Upper lobe of right lung (tissue), 1 donor: ENCODE data around the gene GPR153. TPM values are rescaled to one million over a fixed set of nuclear protein-coding genes. Genes with fewer than 3 reads are reported as not detected.

Experiments used
- ATAC-seq: fragments of 200-7000 bp; cut with Tn5 transposase; one replicate; pipeline ENCODE4 v1.9.1; 2020; ENCODE audit warnings: mild to moderate bottlenecking, moderate library complexity
- DNase-seq: peaks from one replicate; pipeline ENCODE4 v3.0.0-alpha.2; 2020
- H3K27ac ChIP-seq: fragments of 200-600 bp; one replicate; pipeline ENCODE4 v1.8.0; 2022
- H3K27me3 ChIP-seq: fragments of 200-600 bp; one replicate; pipeline ENCODE4 v1.8.0; 2022; ENCODE audit warnings: mild to moderate bottlenecking
- H3K36me3 ChIP-seq: fragments of 200-600 bp; one replicate; pipeline ENCODE4 v1.8.0; 2022
- H3K4me1 ChIP-seq: fragments of 200-600 bp; one replicate; pipeline ENCODE4 v1.8.0; 2022
- H3K4me3 ChIP-seq: fragments of 200-600 bp; one replicate; pipeline ENCODE4 v1.8.0; 2022; ENCODE audit warnings: mild to moderate bottlenecking
- H3K9me3 ChIP-seq: fragments of 200-600 bp; one replicate; pipeline ENCODE4 v1.8.0; 2022
- CTCF ChIP-seq: fragments of 200-600 bp; IDR thresholded peaks from one replicate; pipeline ENCODE4 v1.8.0; 2022; ENCODE audit warnings: antibody characterized with exemption
- intact Hi-C: fragments of 100-400 bp; cut with DNase I; formaldehyde crosslinking; loops from one replicate; pipeline ENCODE4 v1.11.0; 2022
- total RNA-seq: library from RNA; stranded (reverse); fragmentation: NEBNext Ultra II Directional; extraction: Animal tissue kit (Norgen Biotek cat#: 25700); gene quantifications from one replicate; pipeline ENCODE4 v1.2.1, GENCODE V29; 2021
- donor health status: DM: no; HTN: yes; CAD: no; lungs with severe emphysema.

GPR153 gene
- total RNA-seq, 1 donor from 2014 or later: 16.9 TPM

- TF ChIP-seq CTCF: no peak
- ATAC-seq: no peak
- intact Hi-C loops: no loop called here
Observed at GRCh38 chr1:6254691-6255090, 6.2 kb downstream of the GPR153 start.

GRCh38 chr1:6253380-6253779 lies 7.5 kb downstream of the GPR153 start:
- Histone ChIP-seq H3K27me3 (peaks cover 15% of the 10 kb centered on the region), H3K4me3 (no peak overlapping the region), H3K9me3 (no peaks in the 10 kb centered on the region), H3K27ac (no peak overlapping the region), H3K36me3 (no peaks in the 10 kb centered on the region), H3K4me1 (peaks cover 7% of the 10 kb centered on the region)
- DNase-seq (no peak), ATAC-seq (no peak)
- no peak for TF ChIP-seq CTCF
- intact Hi-C loops: no loop called here

More at GRCh38 chr1:6254691-6255090, 6.2 kb downstream of the GPR153 start:
- Histone ChIP-seq H3K27ac (no peak overlapping the region), H3K27me3 (peaks cover 8% of the 10 kb centered on the region), H3K4me1 (peaks cover 3% of the 10 kb centered on the region), H3K9me3 (no peaks in the 10 kb centered on the region), H3K36me3 (no peaks in the 10 kb centered on the region), H3K4me3 (no peak overlapping the region)
- DNase-seq: no peak

GRCh38 chr1:6252374-6252710 lies 8.6 kb downstream of the GPR153 start:
- Histone ChIP-seq H3K27ac (no peak overlapping the region), H3K4me3 (no peak overlapping the region), H3K27me3 (peaks cover 25% of the 10 kb centered on the region), H3K9me3 (no peaks in the 10 kb centered on the region), H3K4me1 (peaks cover 7% of the 10 kb centered on the region), H3K36me3 (no peaks in the 10 kb centered on the region)
- no peak for TF ChIP-seq CTCF
- DNase-seq: no peak
- intact Hi-C loops: no loop called here
- no peak for ATAC-seq

- H3K27ac ChIP-seq: no peak overlapping the region
- no peaks in the 10 kb centered on the region for H3K36me3 ChIP-seq
- no peak for DNase-seq
- no peaks in the 10 kb centered on the region for H3K9me3 ChIP-seq
- no peak for TF ChIP-seq CTCF
- H3K4me3 ChIP-seq: no peak overlapping the region
- H3K27me3 ChIP-seq: peaks cover 30% of the 10 kb centered on the region
- intact Hi-C loops: no loop called here
- H3K4me1 ChIP-seq: peaks cover 7% of the 10 kb centered on the region
- ATAC-seq: no peak
Observed at GRCh38 chr1:6251681-6252373, 9.1 kb downstream of the GPR153 start.

GRCh38 chr1:6251233-6251632 lies 9.7 kb downstream of the GPR153 start:
- Histone ChIP-seq H3K27ac (no peak overlapping the region), H3K27me3 (peaks cover 34% of the 10 kb centered on the region), H3K9me3 (no peaks in the 10 kb centered on the region), H3K36me3 (no peaks in the 10 kb centered on the region), H3K4me3 (no peak overlapping the region), H3K4me1 (peaks cover 8% of the 10 kb centered on the region)
- DNase-seq (no peak), ATAC-seq (no peak)
- intact Hi-C loops: no loop called here
- TF ChIP-seq CTCF: no peak
